ENCODE measurements around the gene BRIX1.
A peak's percentile ranks its signal among the peaks of the same experiment; 100 is the strongest.

Gene BRIX1, protein sequence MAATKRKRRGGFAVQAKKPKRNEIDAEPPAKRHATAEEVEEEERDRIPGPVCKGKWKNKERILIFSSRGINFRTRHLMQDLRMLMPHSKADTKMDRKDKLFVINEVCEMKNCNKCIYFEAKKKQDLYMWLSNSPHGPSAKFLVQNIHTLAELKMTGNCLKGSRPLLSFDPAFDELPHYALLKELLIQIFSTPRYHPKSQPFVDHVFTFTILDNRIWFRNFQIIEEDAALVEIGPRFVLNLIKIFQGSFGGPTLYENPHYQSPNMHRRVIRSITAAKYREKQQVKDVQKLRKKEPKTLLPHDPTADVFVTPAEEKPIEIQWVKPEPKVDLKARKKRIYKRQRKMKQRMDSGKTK

DNA sequence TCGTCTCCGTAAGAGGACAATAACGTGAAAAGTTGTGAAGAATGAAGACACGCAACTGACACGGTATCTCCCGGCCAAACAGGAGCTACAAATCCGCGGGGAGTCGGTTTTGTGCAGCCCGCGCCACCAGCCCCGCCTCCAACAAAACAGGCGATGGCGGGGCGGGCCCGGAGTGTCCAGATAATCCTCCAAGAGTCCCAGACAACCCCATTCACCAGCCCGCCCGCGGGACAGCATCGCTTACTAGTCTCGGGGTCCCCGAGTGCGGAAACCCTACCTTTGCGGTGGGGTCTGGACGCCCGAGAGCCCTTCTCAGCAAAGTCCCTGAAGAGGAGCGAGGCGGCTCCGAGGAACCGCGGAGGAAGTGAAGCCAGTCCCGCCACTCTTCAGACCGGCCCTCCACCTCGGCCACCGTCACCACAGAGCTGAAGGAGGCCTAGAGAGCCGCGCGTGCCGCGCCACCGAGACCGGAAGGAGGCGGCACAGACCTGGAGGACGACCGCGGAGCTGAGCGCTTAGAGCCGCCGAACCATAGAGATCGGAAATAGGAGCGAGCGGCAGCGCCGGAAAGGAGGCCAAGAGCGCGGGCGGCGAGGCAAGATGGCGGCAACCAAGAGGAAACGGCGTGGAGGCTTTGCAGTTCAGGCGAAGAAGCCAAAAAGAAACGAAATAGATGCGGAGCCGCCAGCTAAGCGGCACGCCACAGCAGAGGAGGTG is at the start of gene BRIX1, which contains the start of gene RAD1:
Gene BRIX1, plus strand, starts transcription at position 573 of the 717 bp plus-strand sequence. Its CDS starts 28 bp downstream, at position 601.
Gene RAD1, minus strand, starts transcription at position 366 of the 717 bp plus-strand sequence. CDS start 612 bp downstream, outside the sequence.
- DNase-seq, result peak; percentile 98

DNA sequence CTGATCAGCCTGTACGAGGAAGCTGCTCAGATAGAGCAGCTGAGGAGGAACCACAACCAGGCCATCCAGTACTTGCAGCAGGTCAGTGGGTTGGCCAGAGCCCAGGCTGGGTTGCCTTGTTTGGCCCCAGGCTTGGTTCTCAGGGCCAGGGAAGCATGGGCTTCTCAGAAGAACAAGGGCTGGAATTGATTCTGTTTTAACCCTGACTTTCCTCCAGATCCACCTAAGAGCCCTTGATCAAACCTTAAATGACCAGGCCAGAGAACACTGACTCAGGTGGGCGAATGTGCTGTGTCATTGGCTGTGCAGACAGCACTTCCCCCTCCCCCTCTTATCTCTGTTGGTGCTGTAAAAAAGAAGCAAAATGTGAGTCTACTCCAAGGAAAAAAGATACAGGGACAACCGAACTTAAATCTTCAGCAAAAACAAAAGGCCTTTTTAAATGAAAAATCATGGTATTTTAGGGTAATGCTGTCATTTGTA is 48.5 kb upstream of the BRIX1 start:
- no peak for DNase-seq

DNA sequence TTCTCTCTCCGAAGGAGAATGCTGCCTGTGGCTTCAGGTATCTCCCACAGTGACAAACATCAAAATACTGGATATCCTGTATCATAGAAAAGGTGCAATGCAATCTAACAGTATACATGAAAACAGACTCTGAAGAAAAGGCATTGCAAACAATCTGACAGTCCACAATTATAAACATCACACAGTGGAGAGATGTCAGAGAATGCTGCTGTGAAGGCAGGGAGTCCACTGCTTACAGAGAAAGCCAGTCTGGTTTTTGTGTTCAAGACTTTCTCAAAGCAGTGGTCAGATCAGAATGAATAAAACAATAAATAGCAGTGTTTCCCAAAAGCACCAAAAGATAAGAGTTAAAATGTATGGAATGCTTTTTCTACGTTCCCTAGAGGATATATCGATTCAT is 47.9 kb upstream of the BRIX1 start:
- DNase-seq, result no peak

DNA sequence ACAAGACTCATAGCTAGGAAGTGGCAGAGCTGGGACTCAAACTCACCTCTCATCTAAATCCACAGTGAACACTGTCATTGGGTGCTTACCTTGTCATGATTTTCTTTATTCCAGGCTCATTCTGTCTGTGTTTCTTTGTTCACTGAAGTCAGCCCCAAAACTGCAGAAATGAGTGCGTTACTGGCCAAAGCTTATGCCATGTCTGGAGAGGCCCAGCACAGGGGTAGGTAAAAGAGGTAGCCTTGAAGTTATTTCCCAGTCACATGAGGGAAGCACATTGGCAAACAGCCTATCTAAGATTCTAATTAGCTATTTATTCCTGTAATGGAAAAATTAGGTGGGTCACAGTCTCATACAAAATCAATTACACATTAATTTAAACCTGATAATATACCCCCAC is 46.7 kb upstream of the BRIX1 start:
- no peak for DNase-seq

DNA sequence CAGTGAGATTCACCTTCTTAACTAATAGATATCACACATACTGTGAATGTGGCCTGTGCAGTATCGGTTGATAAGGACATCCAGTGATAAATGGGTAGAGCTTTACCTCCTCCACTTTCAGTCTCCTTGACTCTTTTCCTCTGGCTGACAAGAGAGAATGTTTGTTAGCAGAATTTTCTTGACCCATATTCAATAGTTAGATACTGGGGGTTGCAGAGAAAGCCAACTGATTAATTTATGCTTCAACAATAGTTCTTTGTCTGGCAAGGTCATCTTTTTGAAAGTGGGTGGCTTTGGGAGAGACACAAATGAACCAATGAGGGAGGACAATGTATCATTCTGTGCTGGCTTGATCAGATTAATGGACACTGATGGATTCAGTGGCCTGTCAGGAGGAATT is 46.3 kb upstream of the BRIX1 start:
- DNase-seq, result no peak

DNA sequence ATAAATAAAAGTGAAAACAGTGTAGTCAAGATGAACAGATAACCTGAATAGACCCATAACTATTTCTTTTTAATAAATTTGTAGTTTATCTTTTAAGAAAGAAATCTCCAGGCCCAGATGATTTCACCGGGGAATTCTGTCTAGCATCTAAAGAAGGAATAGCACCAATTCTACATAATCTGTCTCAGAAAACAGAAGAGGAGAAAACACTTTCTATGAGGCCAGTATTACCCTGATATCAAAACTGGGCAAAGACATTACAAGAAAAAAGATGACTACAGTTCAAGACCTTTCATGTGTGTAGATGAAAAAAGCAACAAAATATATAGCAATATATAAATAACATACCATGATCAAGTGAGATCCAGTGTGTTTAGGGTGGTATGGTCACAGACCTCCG is 45.1 kb upstream of the BRIX1 start:
- DNase-seq, result no peak

DNA sequence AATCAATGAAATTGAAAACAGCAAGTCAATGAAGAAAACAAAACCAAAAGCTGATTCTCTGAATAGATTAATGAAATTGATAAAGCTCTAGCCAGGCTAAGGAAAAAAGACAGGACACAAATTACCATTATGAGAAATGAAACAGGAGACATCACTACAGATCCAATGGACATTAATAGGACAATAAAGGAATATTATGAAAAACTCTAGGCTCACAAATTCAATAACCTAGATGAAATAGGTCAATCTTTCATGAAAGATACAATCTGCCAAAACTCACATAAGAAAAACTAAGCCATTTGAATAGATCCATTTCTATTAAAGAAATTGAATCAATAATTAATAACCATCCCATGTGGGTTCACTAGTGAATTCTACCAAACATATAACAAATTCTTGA is 39.2 kb upstream of the BRIX1 start:
- no peak for DNase-seq

DNA sequence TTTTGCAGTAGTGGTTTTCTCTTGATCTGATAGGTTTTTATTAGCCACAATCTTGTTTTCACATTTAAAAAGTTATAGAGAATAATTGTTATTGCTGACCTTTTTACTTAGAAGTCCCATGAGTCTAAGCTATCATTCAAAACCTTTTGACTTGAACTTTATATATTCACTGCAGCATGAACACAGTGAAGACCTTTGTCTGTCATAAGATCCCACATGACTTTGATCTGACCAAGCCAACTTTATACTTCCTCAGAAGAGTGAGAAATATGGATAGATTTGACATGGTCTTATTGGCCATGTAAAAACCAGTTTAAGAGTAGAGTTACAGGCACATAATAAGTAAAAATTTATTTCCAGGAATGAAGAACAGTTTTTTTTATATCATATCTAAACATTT is 34.3 kb upstream of the BRIX1 start:
- DNase-seq, result no peak

DNA sequence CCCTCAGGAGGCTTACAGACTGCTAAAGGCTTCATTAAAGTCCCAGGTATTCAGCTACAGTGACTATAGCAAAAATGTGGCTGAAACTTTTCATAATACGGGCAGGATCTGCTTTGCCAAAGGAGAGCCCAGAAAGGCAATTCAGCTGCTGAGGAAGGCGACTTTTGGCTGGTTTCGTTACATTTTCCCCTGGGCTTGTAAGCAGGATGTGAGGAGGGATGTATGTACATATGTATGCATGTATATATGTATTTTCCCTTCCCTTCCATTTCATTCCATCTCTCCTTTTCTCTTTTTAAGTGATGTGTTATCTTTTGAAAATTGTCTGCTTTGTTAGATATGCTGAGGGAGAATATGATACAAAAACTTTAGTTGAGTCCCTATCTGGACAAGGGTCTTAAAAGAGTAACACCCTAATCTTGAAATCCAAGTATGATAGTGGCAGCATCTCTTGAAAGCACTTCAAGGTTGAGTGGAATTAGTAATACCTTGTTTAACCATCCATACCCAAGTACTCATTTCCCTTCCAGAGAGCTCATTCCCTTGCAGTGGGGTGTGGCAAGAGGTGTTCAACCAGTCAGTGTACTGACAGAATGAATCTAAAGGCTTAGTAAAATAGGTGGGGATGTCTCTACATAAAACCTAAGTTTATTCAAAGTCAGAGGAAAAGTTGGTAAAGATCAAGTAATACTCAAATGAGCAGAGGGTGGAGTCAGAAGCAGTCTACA is 29.0 kb upstream of the BRIX1 start:
- no peak for DNase-seq

DNA sequence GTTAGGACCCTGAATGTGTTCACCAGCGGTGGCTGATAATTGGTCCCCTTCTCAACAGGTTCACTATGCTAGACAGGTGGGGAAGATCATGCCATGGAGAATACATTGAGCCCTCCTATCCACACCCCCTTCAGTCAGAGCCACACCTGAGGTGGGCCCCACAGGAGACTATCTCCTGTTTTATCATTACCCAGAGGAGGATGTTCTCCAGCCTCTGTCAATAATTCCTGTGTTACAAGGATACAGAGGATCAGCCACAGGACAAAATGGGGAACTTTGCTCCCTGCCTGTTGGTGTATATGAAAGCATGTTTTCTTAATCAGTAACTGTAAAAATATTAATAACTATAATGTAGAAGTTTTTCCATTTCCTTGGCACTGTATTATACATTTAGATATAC is 26.1 kb upstream of the BRIX1 start:
- no peak for DNase-seq

DNA sequence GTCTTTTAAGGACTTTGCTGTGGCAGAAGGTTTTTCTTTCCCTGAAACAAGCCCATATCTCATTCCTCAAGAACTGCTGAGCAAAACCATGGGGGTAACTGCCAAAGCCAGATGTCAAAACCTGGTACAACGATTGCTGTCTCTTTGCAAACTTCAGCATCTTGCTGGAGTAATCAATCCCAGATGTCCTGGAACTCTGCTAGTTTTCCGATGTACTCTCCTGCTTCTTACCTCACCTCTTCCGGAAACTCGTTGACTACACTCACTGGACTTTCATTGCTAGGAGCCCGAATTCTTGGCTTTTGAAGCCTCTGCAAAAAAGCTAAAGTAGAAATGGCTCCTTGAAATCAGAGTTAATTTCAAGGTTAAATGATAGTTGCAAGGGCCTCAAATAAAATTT is 23.5 kb upstream of the BRIX1 start:
- no peak for DNase-seq

DNA sequence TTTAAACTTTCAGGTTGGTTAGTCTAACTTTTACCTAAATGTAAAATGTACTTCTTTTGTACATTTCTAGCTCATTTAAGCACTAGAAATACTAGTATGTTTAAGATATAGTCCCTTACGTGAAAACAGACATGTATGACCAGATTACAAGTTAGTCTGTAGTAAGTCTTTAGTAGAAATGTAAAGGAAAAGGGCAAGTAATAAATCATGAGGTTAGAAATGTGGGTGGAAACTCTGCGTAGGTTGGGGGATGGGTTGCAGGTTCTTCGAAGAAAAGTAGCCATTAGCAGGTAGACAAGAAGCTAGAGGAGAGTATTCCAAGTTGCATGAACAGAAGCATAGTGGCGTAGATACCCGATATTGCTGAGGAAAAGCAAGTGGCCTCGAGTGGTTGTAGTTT is 23.1 kb upstream of the BRIX1 start:
- DNase-seq, result no peak

DNA sequence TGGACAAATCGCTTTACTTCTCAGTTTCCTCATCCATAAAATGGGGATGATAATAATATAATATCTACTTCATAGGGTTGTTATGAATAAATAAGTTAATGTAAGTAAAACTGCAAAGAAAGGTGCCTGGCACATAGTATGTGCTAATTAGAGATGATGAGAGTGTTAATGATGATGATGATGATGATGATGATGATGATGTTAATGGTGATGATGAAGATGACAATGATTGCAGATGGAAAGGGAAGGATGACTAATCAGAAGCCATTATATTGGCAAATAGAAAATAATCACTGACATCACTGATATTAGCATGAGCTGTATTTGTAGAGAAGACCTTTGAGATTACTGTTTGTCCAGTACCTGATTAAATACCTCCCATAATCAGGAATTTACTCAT is 20.8 kb upstream of the BRIX1 start:
- no peak for DNase-seq

DNA sequence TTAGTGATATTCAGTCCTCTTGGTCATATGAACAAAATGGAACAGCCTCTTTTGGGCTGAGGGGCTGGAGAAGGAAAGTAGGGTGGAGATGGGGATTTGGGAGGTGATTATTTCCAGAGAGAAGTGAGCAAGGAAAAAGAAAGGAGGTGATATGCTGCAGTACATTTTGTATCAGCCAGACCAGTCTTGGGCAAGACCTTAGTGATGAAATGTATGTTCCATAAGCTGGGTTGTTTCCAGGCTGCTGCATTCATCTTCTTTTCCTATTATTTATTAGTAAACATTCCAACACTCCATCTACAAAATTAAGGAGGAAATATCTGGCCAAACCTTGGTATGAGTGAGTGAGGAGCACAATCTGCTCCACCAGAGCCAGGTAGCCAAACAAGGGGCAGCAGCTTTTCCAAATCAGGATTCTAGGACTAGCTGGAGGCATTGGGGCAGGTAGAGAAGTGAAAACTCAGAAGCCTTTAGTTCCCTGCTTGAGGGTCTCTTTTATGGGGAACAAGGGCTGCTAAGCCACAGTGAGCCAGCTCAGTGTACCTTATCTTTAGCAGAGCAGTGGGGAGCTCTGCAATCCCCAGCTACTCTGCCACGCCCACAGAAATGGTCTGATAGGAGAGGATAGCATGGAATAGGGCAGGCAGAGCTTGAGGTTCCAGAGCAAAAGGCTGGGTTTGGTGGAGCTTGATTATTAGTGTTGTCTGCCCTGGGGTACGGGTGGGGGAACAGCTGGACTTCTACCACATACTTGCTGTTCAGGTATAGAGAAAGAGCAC is 19.7 kb upstream of the BRIX1 start:
- no peak for DNase-seq

DNA sequence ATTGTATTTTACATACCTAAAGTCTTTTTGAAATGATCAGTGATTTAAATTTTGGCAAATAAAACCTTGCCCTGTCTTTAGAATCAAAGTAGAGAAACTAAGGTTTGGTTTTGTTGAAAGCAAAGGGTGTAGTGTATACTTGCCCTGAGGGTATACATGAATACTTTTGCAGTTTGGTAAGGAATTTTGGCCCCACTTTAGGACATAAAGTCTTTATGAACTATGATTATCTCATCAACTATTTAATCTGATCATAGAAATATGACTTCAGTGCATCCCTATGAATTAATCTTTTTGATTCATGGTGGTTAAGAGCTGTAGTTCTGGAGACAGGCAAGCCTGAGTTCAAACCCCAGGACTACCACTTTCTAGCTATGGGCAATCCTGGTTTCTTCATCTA is 17.9 kb upstream of the BRIX1 start:
- DNase-seq, result no peak

DNA sequence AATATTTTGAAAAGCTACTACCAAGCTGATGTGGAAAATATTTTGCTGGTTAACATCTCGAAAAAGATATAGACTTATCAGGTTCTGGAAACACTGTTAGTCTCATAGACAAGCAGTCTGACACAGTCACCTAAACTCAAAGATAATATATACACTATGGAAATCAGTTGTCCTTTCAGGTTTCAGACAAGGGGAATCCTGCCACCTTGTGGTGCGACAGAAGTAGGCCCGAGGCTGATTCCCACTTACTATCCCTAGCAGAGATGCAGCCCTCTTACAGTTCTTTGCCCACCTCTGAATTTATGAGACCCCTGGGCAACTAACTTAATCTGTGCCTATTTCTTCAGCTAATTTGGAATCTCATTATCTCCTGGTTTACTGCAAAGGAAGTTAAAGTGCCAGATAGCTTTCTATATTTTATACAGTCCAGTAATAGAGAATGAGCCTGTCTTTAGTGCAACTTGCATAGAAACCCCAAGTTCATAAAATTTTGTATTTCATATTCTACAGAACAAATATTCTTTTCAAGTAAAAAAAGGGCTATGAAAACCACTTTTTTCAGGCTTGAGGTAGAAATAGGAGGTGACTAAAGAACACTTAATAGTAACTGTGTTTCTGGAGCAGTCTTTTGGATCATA is 17.1 kb upstream of the BRIX1 start:
- DNase-seq, result peak; percentile 76

DNA sequence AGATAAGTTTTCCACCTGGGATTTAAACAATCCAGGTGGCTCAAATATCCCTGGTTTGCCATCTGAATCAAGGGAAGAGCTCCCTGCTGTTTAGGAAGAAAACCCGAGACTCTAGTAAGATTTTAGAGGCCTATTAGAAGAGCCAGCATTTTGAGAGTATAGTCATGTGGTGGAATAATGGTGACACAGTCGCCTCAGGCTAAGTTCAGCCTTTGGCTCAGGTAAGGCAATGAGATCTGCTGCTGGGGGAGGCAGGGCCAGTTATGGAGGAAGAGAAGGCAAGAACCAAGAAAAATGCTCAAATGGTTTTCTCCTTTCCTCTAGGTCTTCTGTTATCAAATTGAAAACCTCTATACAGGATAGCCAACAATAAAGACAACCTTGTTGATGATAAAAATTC is 16.4 kb upstream of the BRIX1 start:
- no peak for DNase-seq

DNA sequence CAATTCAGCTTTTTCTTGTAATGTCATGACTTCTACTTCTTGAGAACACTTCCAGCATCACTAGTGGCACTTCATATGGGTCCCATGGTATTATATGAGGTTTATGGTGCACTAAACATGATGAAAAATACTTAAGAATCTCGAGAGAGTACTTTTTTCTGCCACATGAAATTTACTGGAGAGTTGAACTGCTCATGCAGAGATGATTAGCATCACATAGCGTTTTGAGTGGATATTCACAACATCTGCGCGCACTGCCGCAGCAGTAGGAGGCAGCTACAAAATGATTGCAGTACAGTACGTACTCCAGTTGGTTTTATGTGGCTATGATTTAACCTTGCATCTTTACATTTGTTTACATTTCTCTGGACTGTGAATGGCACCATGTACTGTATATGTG is 14.9 kb upstream of the BRIX1 start:
- no peak for DNase-seq

DNA sequence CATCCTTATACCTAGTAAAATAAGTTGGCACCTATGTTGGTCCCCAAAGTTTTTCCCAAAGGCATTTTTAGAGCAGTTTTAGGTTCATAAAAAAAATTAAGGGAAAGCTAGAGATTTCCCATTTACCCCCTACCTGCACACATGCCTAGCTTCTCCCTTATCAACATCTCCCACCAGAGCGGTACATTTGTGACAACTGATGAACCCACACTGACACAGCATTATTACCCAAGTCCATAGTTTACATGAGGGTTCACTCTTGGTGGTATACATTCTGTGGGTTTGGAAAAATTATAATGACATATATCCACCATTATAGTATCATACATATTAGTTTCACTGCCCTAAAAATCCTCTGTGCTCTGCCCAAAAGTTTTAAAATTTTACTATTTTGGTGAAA is 12.3 kb upstream of the BRIX1 start:
- no peak for DNase-seq

DNA sequence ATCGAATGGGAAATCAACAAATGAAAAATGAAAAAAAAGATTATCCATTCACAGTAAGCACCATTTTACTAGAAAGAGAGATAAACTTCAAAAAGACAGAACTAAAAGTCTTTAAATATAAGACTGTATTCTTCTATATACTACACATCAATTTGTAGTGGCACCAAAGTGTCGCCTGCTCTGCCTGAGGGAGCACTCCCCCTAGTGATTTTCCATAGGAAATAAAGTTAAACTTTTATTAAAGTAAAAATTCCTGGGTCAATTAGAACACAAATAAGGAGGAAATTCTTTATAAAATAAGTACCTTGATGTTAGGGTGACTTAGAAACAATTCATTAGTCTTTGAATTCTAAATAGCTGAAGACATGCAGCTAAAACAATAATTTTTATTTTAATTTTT is 9.9 kb upstream of the BRIX1 start:
- DNase-seq, result peak; percentile 14

DNA sequence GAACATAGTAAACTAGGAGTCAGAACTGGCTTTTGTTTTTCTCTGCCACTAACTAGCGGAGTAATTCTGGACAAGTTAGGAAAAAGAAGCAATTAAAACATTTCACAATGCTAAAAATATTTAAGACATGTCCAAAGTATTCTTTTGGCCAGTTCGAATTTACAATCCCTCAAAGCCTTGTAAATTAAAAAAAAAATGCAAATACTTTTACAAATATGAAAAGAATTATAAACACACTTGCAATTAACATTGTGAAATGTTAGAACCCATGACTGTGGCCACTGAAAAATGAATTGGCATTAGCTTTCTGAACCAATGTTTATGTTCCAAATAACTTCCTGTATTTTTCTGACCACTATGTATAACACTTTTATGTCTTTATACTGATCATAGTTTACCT is 2.4 kb upstream of the BRIX1 start:
- DNase-seq, result no peak

DNA sequence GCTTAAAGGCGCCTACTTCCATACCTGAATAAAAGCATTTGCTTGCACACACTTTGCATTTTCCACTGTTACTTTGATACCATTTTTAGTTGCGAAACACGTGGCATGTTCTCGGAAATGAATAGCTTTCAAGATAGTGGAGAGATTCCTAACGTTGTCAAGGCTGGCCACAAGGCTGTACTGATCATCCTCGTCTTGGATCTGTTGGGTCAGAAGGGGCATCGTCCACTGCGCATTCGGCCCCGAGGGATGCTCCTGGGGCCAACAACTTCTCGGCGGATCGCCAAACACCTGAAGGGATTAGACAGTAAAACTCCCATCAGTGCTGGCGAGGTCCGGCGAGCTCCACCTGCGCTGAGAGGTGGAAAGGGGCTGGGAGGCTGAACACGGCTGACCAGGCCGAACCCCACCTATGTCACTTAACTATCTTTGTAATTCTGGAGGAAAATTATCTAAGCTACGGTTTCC is 806 bp upstream of the BRIX1 start:
- peak; percentile 12 for DNase-seq
